GM19452 (cell line): Measurements from ENCODE around the gene PCK2.
"Not testable (repeated sequence)": the region's sequence is repeated elsewhere in the genome, so short reads cannot be mapped to it uniquely, and the experiment has no call there.

ENCODE experiments used
- ATAC-seq: cut with Tn5 transposase; IDR thresholded peaks from one replicate; pipeline ENCODE4 v1.9.1; 2021; ENCODE audit not compliant: unreplicated experiment

PCK2 gene

DNA sequence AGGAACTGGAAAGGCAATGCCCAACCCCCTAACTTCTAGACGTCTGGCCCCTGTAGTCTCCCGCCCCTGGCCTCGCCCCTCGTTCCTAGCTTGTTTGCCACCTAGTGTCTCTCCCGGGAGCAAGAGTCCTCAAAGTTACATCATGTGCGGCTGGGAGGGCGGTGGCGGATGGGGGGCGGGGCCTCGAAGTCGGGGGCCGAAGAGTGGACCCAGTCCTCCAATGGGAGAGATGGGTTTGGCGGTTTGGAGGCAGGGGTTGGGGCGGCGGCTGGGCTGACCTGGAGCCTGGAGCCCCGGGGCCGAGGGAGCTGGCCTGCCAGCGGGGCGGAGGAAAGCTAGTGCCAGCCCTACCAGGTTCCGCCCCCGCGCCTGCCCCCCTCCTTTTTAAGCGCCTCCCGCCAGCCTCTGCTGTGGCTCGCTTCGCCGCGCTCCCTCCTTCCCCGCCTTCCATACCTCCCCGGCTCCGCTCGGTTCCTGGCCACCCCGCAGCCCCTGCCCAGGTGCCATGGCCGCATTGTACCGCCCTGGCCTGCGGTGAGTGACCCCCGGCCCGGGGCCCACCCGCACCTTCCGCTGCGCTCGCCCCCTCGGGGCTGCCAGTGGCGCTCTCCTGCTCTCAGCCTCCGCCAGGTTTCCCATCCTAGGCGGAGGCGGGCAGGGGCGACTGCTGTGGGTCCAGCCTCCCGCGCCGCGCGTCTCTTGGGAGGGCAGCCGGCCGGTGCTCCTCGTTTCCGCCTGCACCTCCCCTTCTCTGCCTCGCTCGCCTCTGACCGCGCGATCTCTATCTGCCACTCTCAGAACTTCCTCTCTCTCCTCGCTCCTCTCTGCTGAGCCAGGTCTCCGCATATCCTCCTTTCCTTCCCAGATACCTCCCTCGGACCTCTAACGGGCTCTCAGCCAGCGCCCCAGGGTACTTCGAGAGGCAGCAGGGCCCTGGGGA, at the start of gene PCK2:
TSS of gene PCK2 (plus strand) at position 411 of the 940 bp plus-strand sequence. CDS start at position 506, 95 bp downstream.
- ATAC-seq = peak; percentile 44

- not testable (repeated sequence) for ATAC-seq
Measured at GRCh38 chr14:24049002-24049401, 45.1 kb upstream of the PCK2 start.

DNA sequence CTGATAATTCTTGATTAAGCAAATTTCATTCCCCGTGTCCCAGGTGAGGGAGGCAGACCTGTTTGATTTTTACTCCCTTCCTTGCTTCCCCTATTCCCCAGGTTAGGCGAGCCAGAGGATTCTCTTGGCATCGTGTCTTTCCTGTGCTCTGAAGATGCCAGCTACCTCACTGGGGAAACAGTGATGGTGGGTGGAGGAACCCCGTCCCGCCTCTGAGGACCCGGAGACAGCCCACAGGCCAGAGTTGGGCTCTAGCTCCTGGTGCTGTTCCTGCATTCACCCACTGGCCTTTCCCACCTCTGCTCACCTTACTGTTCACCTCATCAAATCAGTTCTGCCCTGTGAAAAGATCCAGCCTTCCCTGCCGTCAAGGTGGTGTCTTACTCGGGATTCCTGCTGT, 43.4 kb upstream of the PCK2 start:
- ATAC-seq = not testable (repeated sequence)

- peak; percentile 10 for ATAC-seq
Measured at GRCh38 chr14:24051176-24051788, 42.8 kb upstream of the PCK2 start.

GRCh38 chr14:24051789-24052655, 42.1 kb upstream of the PCK2 start, which contains the start of gene CARMIL3:
TSS of gene CARMIL3 (plus strand) at chr14:24052009. CDS start at chr14:24052154, 145 bp downstream.
- peak; percentile 73 for ATAC-seq

DNA sequence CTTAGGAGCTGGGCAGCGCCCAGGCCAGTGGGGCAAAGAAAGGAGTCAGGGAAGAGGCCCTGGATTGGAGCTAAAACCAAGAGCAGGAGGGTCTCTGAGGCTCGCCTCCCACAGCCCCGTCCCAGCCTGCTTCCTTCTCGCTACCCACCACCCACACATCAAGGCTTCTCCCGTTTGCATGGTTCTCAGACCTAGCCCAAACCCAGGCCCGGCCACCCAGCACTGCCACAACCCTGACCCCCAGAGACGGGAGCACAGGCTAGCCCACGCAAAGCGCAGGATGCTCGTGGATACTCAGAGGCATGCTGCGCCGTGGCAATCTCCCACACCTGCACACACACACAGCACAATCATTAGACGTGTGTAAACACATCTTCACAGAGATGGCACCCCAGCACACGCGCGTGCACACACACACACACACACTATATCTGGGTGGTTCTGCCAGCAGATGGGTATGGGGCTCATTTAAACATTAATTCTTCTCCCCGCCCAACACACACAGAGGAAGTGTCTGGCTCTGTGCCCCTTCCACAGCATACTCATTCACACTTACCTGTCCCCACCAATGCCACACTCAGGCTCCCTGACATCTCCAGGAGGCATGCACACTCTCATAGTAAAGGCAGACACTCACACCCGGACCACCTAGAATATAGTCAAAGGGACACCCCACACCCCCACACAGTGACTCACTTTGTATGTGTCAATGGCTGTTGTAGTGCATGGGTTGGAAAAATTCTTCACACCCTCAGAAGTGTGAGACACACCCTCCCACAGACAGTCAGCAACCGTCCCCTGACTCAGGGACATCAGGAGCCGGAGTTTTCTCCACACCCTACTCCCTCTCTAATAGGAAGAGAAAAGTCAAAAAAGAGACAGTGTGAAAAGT, 41.2 kb upstream of the PCK2 start:
- ATAC-seq = no peak

DNA sequence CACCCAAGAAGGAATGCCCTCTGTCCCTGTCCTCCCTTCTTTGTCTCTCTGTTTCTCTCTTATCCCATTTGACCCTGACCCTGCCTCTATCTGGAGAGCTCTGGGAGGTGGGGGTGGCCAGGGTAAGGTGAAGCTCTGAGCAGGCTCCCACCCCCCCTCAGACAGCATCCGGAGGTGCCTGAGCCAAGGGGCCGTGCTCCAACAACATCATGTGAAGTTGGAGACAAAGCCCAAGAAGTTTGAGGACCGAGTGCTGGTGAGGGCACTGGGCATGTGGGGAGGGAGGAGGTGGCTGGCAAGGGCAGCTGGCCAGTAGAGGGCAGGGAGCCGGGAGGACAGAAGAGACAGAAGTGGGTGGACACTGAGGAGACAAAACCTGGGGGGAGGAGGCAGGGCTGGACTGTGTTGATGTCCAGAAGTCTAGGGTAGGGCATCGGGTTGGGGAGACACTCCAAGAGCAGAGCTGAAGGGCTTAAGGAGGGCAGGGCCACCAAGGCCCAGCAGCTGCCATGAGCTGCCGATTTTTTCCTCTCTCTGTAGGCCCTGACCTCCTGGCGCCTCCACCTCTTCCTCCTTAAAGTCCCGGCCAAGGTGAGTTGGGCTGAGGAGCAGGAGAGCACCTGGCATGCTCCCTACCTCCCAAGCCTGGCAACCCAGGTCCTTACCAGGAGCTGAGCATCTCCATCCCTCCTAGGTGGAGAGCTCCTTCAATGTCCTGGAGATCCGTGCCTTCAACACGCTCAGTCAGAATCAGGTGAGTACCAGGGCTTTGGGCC, 40.4 kb upstream of the PCK2 start:
- no peak for ATAC-seq

- ATAC-seq = no peak
Measured at GRCh38 chr14:24054324-24054641, 39.8 kb upstream of the PCK2 start.

DNA sequence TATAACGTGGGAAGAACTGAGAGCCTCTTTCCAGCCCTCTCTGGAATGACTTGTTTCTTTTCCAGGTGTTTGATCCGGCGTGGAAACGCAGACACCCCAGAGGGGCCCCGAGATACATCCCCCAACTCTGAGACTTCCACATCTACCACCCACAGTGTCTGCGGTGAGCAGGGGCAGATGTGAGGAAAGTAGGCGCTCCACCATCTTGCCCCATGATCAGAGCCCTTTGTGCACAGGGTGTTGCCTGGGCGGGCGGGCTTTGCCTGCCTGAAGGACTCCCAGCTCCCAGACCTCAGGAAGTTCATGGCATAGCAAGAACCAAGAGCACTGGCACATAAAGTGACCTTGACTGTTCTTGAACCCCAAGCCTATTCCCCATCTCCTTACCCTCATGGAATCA, 39.5 kb upstream of the PCK2 start:
- ATAC-seq = no peak

DNA sequence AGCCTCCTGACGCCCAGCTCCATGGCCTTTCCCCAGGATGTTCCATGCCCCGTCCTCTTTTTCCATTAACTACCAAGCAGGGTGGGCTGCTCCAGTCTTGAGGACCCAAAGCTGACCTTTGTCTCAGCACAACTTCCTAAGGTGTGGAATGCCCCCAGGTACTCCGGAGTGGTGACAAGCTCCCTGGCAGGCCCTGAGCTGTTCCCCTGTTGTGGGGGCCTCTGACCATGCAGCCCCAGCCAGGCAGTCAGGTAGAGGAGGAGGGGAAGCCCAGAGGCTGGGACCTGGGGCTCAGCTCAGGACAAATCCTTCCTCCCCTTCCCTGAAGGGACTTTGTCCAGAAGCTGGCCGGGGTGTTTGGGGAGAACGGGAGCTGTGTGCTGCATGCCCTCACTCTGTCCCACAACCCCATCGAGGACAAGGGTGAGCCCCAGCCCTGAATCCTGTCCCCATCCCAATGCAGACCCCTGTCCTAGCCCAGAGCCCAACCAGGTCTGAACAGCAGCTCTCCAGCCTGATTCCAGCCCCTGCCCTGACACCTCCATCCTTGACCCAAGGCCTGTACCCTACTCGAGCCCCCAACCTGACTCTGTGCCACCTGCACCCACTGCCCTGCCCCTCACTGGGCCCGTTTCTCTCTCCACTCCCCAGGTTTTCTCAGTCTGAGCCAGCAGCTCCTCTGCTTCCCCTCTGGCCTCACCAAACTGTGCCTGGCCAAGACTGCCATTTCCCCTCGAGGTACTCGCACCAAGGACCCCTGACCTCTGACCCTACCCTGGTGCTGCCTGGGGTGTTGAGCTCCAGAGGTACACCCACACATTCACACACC, 37.9 kb upstream of the PCK2 start:
- ATAC-seq = no peak

DNA sequence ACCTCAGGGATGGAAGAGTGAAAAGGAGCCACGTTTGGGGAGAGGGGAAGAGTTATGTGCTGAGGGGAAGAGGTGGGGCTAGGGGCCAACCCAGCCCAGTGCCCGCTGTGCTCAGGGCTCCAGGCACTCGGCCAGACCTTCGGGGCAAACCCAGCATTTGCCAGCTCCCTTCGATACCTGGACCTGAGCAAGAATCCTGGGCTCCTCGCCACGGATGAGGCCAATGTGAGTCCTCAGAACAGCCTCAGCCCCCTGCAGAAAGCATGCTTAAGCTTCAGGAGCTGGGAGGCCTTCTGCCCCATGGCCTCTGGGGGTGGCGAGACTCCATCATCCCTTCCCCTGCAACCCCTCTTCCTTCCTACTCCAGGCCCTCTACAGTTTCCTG, 37.3 kb upstream of the PCK2 start:
- ATAC-seq = no peak

- no peak for ATAC-seq
Measured at GRCh38 chr14:24057271-24057670, 36.8 kb upstream of the PCK2 start.

DNA sequence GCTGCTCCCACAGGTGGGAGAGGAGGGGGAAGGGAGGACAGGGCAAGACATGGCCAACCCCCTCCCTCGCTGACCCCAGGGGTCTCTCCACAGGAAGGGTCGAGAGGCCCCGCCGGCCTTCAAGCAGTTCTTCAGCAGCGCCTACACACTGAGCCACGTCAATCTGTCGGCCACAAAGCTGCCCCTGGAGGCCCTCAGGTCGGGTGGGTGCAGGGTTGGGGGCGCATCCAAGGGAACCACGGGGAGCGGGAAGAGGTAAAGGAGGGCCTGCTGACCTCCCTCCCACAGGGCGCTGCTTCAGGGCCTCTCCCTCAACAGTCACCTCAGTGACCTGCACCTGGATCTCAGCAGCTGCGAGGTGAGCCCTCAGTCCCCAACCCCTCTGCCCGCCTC, 36.2 kb upstream of the PCK2 start:
- no peak for ATAC-seq

DNA sequence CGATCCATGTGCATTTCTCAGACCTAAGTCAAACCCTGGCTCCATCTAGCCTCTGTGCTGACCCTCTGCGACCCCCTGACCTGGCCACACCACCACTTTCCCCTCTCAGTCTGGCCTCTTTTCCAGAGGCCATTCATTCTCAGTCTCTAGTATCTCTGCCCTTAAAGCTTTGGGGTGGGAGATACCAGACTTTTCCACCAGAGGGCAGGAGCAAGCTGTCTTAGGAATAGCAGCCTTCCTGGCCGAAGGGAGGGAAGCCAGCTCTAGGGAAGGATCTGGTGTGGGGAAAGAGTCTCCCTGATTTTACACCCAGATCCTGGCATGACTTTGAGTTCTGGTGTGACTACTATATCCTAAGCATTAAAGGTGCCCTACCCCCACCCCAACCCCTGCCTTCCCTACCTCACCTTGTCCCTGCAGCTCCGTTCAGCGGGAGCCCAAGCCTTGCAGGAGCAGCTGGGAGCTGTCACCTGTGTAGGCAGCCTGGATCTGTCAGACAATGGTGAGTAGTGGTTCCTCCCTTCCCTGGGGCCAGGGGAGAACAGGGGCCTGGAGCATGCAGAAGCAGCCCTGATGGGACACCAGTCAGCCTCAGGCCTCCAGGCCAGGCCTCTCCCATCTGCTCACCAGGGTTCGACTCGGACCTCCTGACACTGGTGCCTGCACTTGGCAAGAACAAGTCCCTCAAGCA, 35.7 kb upstream of the PCK2 start:
- ATAC-seq = no peak

DNA sequence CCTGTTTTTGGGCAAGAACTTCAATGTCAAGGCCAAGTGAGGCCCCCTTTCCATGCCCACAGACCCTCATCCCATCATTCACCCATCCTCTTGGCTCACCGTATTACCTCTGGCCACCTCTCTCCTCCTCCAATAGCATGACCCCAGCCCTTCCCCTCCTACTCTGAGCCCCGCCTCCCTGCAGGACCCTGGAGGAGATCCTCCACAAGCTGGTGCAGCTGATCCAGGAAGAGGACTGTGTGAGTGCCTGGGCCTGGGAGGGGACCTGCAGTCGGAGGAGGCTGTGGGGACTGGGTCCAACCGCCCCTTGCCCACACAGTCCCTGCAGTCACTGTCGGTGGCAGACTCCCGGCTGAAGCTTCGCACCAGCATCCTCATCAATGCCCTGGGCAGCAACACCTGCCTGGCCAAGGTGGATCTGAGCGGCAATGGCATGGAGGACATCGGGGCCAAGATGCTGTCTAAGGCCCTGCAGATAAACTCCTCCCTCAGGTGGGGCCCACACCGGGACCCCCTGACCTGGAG, 35.1 kb upstream of the PCK2 start:
- ATAC-seq = no peak

DNA sequence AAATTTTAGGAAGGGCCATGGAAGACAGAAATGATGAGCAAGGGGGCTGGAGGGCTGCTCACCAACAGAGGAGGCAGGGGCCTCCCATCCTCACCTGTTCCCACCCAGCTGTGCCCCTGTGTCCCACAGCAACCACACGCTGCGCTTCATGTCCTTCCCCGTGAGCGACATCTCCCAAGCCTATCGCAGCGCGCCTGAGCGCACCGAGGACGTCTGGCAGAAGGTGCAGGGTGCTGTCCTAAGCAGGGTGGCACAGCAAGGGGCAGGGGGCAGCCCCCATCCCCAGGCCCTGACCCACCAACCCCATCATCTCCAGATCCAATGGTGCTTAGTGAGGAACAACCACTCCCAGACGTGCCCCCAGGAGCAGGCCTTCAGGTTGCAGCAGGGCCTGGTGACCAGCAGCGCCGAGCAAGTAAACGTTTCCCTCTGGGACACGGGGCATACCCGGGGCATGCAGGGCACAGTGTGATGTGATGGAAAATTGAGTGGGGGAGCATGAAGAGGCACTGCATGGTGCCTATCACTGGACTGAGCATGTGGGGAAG, 34.2 kb upstream of the PCK2 start:
- no peak for ATAC-seq

DNA sequence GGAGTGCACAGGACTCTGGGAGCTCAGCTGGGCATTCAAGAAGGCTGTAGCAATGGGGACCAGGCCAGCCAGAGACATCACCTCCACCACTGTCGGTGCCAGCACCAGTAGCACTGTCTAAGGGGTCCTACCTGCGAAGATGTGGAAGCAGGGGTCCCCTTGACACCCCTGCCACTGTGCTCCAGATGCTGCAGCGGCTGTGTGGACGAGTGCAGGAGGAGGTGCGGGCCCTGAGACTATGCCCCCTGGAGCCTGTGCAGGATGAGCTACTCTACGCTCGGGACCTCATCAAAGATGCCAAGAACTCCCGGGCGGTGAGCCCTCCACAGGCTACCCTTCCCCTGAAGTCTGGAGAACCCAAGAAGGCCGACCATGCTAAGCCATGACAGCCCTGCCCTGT, 33.7 kb upstream of the PCK2 start:
- no peak for ATAC-seq
